ENCODE measurements around the gene ARHGEF4.

The ARHGEF4 gene

GRCh38 chr2:130921164-130921476 lies 84.4 kb downstream of the ARHGEF4 start:
- DNase-seq (ENCODE audit: low spot score), result no peak

GRCh38 chr2:130922417-130922816 lies 85.7 kb downstream of the ARHGEF4 start:
- DNase-seq (ENCODE audit: low spot score), result no peak

GRCh38 chr2:130928385-130928784 lies 91.7 kb downstream of the ARHGEF4 start:
- DNase-seq (ENCODE audit: low spot score), result no peak

- DNase-seq (ENCODE audit: low spot score), result no peak
Observed at GRCh38 chr2:130930740-130931659, 94.3 kb downstream of the ARHGEF4 start.

GRCh38 chr2:130933501-130933900 lies 96.8 kb downstream of the ARHGEF4 start:
- no peak for DNase-seq (ENCODE audit: low spot score)

- DNase-seq (ENCODE audit: low spot score), result no peak
Observed at GRCh38 chr2:130936451-130936850, 99.7 kb downstream of the ARHGEF4 start.

- no peak for DNase-seq (ENCODE audit: low spot score)
Observed at GRCh38 chr2:130947967-130948366, 111.3 kb downstream of the ARHGEF4 start.

GRCh38 chr2:130949954-130950353 lies 113.2 kb downstream of the ARHGEF4 start:
- no peak for DNase-seq (ENCODE audit: low spot score)

- no peak for DNase-seq (ENCODE audit: low spot score)
Observed at GRCh38 chr2:130951018-130951417, 114.3 kb downstream of the ARHGEF4 start.

- DNase-seq (ENCODE audit: low spot score), result no peak
Observed at GRCh38 chr2:130954873-130955272, 118.2 kb downstream of the ARHGEF4 start.

- no peak for DNase-seq (ENCODE audit: low spot score)
Observed at GRCh38 chr2:130957915-130958314, 121.2 kb downstream of the ARHGEF4 start.

GRCh38 chr2:130963196-130963848 lies 126.6 kb downstream of the ARHGEF4 start:
- DNase-seq (ENCODE audit: low spot score), result no peak

GRCh38 chr2:130963849-130964793 lies 127.4 kb downstream of the ARHGEF4 start:
- no peak for DNase-seq (ENCODE audit: low spot score)

- DNase-seq (ENCODE audit: low spot score), result no peak
Observed at GRCh38 chr2:130964931-130965330, 128.2 kb downstream of the ARHGEF4 start.

- DNase-seq (ENCODE audit: low spot score), result no peak
Observed at GRCh38 chr2:130966149-130966774, 129.5 kb downstream of the ARHGEF4 start.

GRCh38 chr2:130966775-130967490 lies 130.2 kb downstream of the ARHGEF4 start:
- DNase-seq (ENCODE audit: low spot score), result no peak

- no peak for DNase-seq (ENCODE audit: low spot score)
Observed at GRCh38 chr2:130972410-130972809, 135.7 kb downstream of the ARHGEF4 start.

GRCh38 chr2:130975729-130976128 lies 139.0 kb downstream of the ARHGEF4 start:
- no peak for DNase-seq (ENCODE audit: low spot score)

- DNase-seq (ENCODE audit: low spot score), result no peak
Observed at GRCh38 chr2:130976591-130977237, 140.0 kb downstream of the ARHGEF4 start.

GRCh38 chr2:130977461-130978050 lies 140.8 kb downstream of the ARHGEF4 start:
- no peak for DNase-seq (ENCODE audit: low spot score)

Measured in HuH-7.5 (cell line).